Thyroid gland (tissue), 4 donors: Measurements from ENCODE around the gene MYO1A. TPM values are rescaled to one million over a fixed set of nuclear protein-coding genes. Genes with fewer than 3 reads are reported as not detected.

Experiments used
- DNase-seq, 2 donors: peaks; one replicate each; pipeline ENCODE4 v3.0.0-alpha.2; 2019
- H3K27ac ChIP-seq, 3 donors: fragments of 200-600 bp; sonication (generic); 1 replicate in 2 of 3; 2 replicates in 1 of 3; pipeline ENCODE4 v1.5.1; 2016 to 2019; ENCODE audit warnings: mild to moderate bottlenecking in 1 of 3, moderate library complexity in 1 of 3
- H3K27me3 ChIP-seq: fragments of 200-600 bp; sonication (generic); one replicate; pipeline ENCODE4 v1.5.1; 2019
- H3K36me3 ChIP-seq, 2 donors: fragments of 200-600 bp; sonication (generic); one replicate each; pipeline ENCODE4 v1.5.1; 2016 to 2019
- H3K4me1 ChIP-seq, 2 donors: fragments of 200-600 bp; sonication (generic); one replicate each; pipeline ENCODE4 v1.5.1; 2017 to 2019
- H3K4me3 ChIP-seq, 3 donors: fragments of 200-600 bp; sonication (generic); replicated peaks in 1 of 3; 1 replicate in 2 of 3; 2 replicates in 1 of 3; pipeline ENCODE4 v1.5.1; 2016; ENCODE audit warnings: mild to moderate bottlenecking in 1 of 3
- H3K9me3 ChIP-seq: fragments of 200-600 bp; sonication (generic); one replicate; pipeline ENCODE4 v1.5.1; 2017
- POLR2A ChIP-seq, 2 donors: fragments of 450-650 bp; IDR thresholded peaks; one replicate each; pipeline ENCODE4 v1.6.1; 2017; ENCODE audit warnings: antibody characterized with exemption in 2 of 2, mild to moderate bottlenecking in 2 of 2, moderate library complexity in 1 of 2
- WGBS, 2 donors: methylation state at CpG; one replicate each; pipeline ENCODE4 v1.1.5; 2017; 5-methylcytosine and 5-hydroxymethylcytosine counted together
- intact Hi-C: fragments of 100-400 bp; cut with DNase I; formaldehyde crosslinking; loops from one replicate; pipeline ENCODE4 v1.15.1; 2023
- total RNA-seq, 4 donors: library from RNA; depleted of rRNA; stranded (reverse); fragments of >200 nt; gene quantifications; one replicate each; pipeline ENCODE4 v1.2.3, GENCODE V29; 2016
- TF ChIP-seq, protein P1 (sequence below), 6 experiments: fragments of 200-600 bp in 3 of 6; fragments of 450-650 bp in 3 of 6; sonication (generic) in 3 of 6; IDR thresholded peaks; one replicate each; pipeline ENCODE4 v1.5.1; 2016 to 2019; ENCODE audit warnings: antibody characterized with exemption in 6 of 6, mild to moderate bottlenecking in 2 of 6, inconsistent platforms in 1 of 6, moderate library complexity in 1 of 6

The MYO1A gene
- total RNA-seq, 4 donors from 2014 or later = not detected

DNA sequence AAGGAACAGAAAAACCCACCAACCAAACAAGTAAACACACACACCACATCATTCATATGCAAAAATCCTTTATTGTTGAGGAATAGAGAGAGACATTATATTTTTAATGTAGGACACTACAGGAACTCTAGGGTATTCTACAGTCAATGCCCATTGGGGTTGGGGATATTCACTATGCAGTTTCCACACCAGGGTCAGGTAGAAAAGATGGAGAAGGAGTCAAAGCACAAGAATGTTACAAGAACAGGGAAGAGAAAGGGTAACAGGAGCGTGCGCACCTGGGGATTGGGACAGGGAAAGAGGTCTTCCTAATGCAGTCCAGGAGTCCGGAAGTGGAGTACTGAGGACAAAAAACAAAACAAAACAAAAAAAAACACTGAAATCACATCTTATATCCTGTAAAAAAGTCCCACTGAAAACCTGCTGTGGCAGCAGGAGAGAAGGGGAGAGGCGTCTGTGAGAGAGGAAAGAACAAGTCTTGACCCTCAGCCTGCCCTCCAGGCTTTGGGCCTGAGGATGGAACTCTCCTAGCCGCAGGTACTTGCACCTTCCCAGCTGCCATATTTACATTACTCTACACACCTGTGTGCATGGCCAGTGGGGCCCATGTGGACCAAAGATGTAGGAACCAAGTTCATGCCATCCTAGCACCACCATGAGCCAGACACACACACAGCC is 39.8 kb downstream of the MYO1A start:
- Histone ChIP-seq H3K4me1 (peaks cover 12 to 13% of the 10 kb centered on the region in 2 donors), H3K9me3 (no peaks in the 10 kb centered on the region), H3K27ac (no peak overlapping the region), H3K36me3 (no peaks in the 10 kb centered on the region), H3K27me3 (no peaks in the 10 kb centered on the region), H3K4me3 (no peak overlapping the region)
- intact Hi-C loops = loop anchor here (10.0 kb wide), 1 partner anchor 105 kb away; the partner anchor contains the start of gene STAT6
- DNase-seq = no peak
- no peak for TF ChIP-seq POLR2A (IDR thresholded peaks at IDR 0.05)
- TF ChIP-seq, protein P1, sequence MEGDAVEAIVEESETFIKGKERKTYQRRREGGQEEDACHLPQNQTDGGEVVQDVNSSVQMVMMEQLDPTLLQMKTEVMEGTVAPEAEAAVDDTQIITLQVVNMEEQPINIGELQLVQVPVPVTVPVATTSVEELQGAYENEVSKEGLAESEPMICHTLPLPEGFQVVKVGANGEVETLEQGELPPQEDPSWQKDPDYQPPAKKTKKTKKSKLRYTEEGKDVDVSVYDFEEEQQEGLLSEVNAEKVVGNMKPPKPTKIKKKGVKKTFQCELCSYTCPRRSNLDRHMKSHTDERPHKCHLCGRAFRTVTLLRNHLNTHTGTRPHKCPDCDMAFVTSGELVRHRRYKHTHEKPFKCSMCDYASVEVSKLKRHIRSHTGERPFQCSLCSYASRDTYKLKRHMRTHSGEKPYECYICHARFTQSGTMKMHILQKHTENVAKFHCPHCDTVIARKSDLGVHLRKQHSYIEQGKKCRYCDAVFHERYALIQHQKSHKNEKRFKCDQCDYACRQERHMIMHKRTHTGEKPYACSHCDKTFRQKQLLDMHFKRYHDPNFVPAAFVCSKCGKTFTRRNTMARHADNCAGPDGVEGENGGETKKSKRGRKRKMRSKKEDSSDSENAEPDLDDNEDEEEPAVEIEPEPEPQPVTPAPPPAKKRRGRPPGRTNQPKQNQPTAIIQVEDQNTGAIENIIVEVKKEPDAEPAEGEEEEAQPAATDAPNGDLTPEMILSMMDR (IDR thresholded peaks at IDR 0.05) = no peak
- WGBS, 2 donors = 89 to 92% methylated on average over 5 of the region's 5 CpGs

DNA sequence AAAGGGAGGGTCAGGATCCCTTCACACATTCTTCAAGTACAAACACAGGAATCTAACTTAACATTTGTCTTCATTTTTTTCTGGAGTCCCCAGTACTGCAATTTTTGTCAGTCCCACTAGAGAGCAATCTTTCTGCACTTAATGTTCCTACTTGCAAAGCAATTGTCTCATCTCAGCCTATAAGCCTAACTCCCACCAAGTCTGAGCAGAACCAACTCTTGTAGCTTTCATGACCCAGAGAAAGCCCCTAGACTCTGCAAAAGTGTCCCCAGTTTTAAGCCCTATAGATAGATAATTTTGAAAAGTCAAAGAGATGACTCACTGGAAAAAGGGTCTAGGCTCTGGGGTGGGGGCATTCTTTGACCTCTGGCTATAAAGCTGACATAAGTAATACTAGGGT is 41.8 kb downstream of the MYO1A start:
- no peak overlapping the region for H3K4me3 ChIP-seq
- peaks cover 12 to 16% of the 10 kb centered on the region in 2 donors for H3K4me1 ChIP-seq
- H3K27me3 ChIP-seq = no peaks in the 10 kb centered on the region
- H3K27ac ChIP-seq = no peak overlapping the region
- H3K9me3 ChIP-seq = no peaks in the 10 kb centered on the region
- no peak for DNase-seq
- peaks cover 9 to 14% of the 10 kb centered on the region in 2 donors for H3K36me3 ChIP-seq
- TF ChIP-seq, protein P1 (IDR thresholded peaks at IDR 0.05) = peak in 4 of 6 experiments; percentile 11 to 49 (median 47)
- TF ChIP-seq POLR2A (IDR thresholded peaks at IDR 0.05) = no peak
- intact Hi-C loops = loop anchor here (10.0 kb wide), 1 partner anchor 107 kb away; the partner anchor contains the start of gene STAT6

DNA sequence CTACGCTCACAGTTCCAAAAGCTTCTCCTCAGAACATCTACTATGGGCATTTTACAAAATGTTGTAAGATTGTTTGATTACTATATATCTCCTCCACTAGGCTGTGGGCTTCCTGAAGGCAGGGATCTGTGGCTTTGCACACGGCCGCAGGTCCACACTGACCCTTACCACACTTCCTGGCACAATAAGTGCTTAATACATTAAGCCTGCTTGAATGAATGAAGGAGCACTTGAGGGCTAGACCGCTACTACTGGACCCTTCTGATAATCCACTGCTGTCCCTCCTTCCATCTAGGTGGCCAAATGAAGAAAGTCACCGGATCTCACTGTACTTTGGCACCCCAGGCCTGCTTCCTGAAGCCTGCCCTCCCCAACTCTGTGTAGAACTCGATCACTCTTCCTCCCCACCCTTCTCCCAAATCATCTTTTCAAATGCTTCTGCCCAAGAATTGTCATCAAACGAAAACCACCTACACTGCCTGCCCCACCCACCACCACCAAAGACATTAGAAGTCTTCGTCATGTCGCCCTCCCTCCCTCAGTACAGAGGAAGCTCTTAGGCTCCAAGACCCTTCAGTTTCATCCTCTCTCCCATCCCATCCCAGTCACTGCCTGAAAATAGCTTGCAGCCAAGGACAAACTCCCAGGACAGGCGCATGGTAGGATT is 43.0 kb downstream of the MYO1A start:
- no peak for DNase-seq
- H3K36me3 ChIP-seq = peaks cover 18 to 20% of the 10 kb centered on the region in 2 donors
- TF ChIP-seq, protein P1 (IDR thresholded peaks at IDR 0.05) = no peak
- TF ChIP-seq POLR2A (IDR thresholded peaks at IDR 0.05) = no peak
- intact Hi-C loops = loop anchor here (10.0 kb wide), 1 partner anchor 108 kb away; the partner anchor contains the start of gene STAT6
- 56 to 58% methylated on average over 10 of the region's 10 CpGs for WGBS, 2 donors
- H3K4me3 ChIP-seq = peak overlapping the region in 2 of 3 donors; percentile 17 to 95
- H3K27me3 ChIP-seq = no peaks in the 10 kb centered on the region
- H3K4me1 ChIP-seq = peaks cover 12 to 16% of the 10 kb centered on the region in 2 donors
- H3K27ac ChIP-seq = no peak overlapping the region
- H3K9me3 ChIP-seq = no peaks in the 10 kb centered on the region

DNA sequence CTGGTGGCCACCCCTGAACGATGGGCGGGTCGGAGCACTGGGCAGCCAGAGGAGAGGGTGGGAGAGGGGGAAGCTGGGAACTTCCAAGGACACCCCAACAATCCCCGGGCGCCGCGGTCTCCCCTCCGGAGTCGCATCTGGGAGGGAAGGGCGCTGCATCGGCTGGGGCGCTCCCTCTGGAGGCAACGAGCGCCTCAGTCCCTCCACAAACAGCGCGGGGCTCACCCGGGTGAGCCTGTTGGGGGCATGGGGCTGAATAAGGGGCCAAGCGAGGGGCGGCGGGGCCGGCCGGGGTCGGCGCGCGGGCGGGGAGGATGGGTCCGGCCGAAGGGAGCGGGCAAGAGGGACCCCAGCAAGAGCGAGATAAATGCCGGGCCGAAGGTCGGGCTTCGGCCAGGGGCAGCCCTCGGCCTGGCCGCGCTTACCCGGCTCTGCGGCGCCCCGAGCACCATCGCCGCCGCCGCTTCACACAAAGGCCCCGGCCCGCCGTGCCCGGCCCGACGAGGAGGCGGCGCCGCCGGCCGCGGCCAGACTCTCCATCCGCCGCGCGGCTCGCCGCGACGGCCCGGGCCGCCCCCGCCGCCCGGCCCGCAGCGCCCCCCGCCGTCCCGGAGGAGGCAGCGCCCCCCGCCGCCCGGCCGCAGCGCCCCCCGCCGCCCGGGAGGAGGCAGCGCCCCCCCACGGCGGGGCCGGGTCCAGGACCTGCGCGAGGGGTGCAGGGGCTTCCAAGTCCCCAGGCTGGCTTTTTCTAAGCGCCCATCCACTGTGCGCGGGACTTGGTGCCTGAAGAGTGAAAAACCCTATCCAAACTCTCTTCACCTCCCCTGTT is 43.7 kb downstream of the MYO1A start, which contains the start of gene ZBTB39:
ZBTB39 (minus strand) TSS at position 567 of the 829 bp plus-strand sequence. CDS start 1,629 bp downstream, outside the sequence.
- Histone ChIP-seq H3K4me3 (peak within 1 kb of the TSS; percentile 54 to 95 (median 74)), H3K27ac (peak within 1 kb of the TSS; percentile 18 to 89 (median 65)), H3K9me3 (no peaks in the 10 kb centered on the region), H3K4me1 (peaks cover 12 to 16% of the 10 kb centered on the region in 2 donors), H3K27me3 (no peaks in the 10 kb centered on the region), H3K36me3 (peaks cover 18 to 20% of the 10 kb centered on the region in 2 donors)
- 1% methylated on average over 21 to 28 of the region's 94 CpGs for WGBS, 2 donors
- peak in 1 of 2 donors; percentile 19 for TF ChIP-seq POLR2A (IDR thresholded peaks at IDR 0.05)
- TF ChIP-seq, protein P1 (IDR thresholded peaks at IDR 0.05) = peak in 4 of 6 experiments; percentile 10 to 61 (median 34)
- intact Hi-C loops = loop anchor here (10.0 kb wide), 1 partner anchor 109 kb away; the partner anchor contains the start of gene STAT6
- peak; percentile 59 to 60 for DNase-seq
